CD4-positive, alpha-beta T cell treated with Interleukin-15 for 1 hour (primary cell): ENCODE results near the gene CDK5R2.
A peak's percentile ranks its signal among the peaks of the same experiment; 100 is the strongest.

ENCODE experiments used
- DNase-seq: peaks from one replicate; pipeline ENCODE4 v3.0.0-alpha.2; 2020

The CDK5R2 gene

DNA sequence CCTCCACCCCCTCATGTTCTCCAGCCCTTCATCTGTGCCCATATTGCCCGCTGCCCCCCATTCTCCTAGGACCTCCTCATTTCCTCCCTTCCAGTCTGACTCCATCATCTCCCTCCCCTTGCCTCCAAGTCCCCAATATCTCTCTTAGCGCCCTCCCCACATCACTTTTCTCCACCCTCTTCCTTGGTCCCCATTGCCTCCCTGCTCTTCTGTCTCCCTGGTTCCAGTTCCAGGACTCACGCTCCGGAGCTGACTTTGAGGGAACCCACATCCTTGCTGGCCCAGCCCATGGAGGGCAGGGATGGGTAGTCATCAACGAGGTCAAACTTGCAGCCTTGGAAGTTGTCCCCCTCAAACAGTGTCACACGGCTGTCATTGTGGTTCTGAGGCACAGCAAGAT, 31.1 kb downstream of the CDK5R2 start:
- DNase-seq: no peak

DNA sequence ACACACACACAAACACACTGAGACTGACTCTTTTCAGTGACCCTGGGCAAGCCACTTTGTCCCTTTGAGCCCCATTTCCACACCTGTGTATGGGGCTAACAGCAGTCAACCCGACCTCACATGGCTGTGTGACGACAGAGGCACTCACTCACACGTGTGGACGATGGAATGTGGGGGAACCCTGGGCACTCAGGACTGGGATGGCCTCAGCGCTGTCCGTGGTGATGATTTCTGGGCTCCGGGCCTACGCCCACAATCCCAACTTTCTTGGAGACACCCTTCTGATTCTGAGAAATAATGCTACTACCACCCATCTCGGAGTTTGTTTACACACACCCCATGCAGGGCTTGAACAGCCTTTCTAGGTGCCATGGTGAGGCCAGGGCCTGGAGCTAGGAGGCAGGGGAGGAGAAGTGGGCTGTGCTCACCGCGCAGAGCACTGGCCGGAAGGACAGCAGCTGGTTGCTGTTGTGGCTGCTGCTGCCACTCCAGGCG, 32.3 kb downstream of the CDK5R2 start:
- no peak for DNase-seq

DNA sequence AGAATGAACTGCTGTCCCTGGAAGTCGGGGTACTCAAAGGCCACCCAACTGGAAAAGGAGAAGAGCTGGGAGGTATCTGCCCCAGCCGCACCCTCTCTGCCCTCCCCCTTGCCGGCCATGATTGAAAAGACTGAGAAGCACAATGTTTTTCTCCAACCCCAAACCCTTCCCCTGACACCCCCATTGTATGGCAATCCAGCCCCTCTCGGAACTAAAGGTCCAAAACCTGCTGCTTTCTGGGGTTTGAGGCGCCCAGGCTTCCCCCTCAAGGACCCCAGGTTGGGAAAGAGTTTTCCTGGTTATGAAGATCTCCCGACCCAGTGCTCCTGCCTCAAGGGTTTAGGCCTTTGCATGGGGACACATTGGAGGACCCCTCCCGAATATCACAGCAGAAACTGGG, 32.7 kb downstream of the CDK5R2 start:
- no peak for DNase-seq

DNA sequence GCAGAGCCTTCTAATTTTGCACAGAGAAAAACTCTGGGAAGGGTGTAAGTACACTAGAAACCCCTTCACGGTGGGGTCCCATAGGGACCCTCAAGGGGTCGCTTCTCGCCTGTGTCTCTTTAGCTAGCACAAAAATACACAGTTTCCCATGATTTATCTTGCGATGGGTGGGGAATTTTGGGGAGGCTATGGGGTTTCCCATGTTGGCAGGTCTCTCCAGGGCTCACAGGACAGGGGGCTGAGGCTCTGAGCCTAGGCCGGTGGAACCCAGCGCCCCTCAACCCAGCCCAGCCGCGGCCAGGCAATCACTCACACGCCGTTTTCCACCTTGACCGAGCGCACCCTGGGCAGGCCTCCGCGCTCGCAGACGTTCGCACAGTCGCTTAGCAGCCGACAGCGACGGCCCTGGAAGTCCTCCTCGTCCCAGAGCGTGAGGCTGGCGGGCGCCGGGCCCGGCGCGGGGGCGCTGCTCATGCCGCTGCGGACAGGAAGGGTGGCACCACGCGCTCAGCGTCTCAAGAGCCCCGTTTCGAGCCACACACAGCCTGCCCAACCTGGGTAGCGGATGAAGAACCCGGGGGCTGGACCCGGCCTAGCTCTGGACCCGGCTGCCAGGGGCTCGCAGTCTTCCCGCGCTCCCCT, 33.4 kb downstream of the CDK5R2 start:
- DNase-seq: no peak

DNA sequence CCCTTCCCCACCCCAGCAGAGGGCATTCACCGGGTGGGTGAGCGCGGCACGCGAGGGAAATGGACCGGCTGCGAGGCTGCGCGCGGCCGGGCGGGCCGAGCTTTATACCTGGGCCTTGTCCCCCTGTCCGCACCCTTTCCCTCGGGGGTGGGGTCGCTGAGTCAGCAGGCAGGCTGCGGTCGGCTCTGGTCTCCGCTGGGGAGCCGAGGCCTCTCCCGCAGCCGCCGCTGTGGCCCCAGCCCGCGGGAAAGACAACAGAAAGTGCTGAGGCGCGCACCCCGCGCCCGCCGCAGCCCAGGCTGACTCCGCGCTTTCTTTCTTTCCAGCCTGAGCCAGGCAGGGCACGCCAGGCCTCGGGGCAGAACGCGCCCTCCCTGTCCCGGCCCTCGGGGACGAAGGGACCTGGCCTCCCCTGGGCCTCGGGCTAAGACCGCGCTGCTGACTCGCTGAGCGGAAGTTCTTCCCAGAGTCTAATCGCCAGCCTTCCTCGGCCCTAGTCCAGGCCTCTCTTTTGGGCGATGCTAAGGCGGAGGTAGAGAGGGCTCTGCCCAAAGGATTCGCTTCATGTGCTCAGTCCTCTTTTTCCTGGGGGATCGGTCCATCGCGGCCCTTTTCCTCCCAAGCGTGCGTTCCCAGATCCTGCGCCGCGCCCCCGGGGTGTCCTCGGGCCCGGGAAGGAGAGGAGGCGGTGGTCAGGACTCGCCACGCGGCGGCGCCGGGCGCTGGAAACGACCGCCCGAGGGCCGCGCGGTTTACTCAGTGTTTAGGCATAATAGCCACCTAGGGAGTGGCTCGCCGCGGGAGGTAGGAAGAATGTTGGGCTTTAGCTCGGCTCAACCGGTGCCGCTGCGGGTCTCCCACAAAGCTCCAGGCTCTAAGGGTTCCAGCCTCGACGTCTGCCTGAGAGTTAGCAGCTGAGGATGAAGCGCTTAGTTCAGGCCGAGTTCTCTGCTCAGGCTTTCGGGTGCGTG, 34.2 kb downstream of the CDK5R2 start, which contains the start of gene CRYBA2:
TSS of gene CRYBA2 (minus strand) at position 78 of the 971 bp plus-strand sequence. CDS start 246 bp downstream, outside the sequence.
- DNase-seq: no peak

DNA sequence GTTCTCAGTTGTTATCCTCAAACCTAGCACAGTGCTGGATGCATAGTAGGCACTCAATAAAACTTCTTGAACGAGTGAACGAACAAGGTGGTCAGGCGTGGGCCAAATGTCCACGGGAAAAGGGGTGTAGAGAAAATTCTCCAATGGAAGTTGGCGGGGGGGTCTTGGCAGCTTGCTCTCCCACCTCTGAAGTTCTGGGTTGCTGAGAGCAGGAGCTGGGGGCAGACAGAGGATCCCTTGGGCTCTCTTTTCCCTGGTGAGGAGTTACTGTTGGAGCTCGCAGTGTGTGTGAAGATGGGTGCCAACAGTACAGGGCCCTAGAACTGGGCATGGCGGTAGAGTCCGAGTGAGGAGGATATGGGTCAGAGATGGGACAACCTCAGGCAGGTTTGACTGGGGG, 36.1 kb downstream of the CDK5R2 start:
- no peak for DNase-seq

DNA sequence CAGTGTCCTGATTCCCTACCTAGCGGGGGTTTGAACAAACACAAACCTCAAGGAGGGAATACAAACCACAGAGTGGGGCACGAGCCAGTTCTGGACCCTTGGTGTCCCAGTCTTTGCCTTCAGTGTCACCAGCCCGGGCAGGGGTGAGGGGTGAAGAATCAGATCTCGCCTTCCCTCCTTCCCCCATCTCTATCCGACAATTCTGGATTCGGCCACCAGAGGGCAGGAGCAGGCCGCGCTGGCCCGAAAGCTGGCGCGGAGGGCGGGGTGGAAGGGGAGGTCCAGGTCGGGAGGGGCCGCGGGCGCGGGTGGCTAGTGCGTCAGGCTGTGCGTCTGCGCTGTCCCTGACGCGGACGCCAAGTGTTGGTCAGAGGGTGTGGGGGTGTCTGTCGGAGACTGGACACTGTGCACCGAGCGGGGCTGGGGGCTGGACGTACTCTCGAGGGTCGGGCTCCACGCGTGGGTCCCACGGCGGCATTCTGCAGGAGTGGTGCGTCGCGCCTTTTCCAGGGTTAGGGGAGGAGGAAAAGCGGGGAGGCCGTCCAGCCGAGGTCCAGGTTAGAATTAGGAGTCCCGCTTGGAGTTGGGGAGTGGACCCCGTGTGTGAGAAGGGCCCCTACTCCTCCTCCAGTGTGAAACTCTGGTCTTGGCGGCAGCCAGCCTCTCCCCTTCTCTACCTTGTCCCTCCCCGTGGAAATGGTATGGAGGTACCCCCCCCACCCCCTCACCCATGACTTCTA, 36.7 kb downstream of the CDK5R2 start:
- peak; percentile 69 for DNase-seq

DNA sequence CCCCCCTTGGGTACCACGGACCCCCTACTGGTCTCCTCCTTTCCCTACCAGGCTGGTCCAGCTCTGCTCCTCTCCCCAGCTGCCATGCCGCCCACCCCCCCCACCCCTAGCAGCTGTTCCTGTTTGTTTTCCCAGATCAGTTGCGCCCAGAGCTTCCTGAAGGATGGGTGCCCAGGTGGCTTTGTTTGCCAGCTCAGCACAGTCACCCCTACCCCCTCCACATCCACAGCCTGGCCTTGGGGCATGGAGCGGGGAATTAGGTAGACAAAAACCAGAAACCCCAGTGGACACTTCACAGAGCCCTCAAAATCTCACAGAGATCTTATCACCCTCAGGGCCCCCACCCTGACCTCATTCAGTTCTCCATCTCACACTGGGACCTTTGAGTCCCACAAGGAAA, 37.5 kb downstream of the CDK5R2 start:
- no peak for DNase-seq

DNA sequence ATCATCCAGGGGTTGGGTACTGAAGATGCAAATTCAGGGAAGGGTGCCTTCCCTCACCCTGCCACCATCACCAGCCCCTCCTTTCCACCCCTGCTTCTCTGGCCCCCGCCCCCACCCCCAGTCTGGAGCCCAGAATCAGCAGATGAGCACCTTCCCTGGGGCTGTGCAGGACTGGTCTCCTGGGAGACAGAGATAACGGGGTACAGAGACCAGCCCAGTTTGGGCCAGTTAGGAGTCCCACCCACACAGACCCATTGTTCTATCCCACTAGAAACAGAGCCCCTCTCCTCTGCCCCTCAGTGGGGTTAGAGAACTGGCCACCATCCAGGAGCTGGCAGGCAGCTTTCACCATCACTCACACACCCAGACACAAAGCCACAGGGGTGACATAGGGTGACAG, 38.3 kb downstream of the CDK5R2 start:
- no peak for DNase-seq

DNA sequence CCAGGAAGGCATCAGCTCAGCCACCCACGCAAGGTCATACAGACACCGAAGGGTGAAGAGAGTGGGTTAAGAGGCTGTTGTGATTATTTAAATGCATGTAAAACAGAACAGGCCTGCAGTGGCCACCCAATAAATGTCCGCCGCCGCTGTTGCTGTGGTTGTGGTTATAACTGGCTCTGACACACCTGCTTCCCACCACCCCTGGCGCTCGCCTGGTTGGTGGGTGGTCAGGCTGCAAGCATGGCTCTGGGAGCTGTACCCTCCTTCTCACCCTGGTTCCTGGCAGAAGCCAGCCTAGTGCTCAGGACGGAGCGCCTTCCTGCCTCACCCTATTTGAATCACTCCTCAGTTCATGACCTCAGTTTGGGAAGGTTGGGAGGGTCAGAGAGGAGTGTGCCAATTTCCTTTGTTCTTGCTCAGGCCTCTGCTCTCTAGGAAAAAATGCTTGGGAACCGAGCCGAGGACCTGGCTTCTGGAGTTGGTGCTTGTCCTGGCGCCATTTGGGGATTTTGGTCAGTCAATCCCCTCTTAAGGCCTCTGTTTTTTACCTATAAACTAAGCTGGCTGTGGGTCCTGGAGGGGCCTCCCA, 39.0 kb downstream of the CDK5R2 start:
- no peak for DNase-seq

DNA sequence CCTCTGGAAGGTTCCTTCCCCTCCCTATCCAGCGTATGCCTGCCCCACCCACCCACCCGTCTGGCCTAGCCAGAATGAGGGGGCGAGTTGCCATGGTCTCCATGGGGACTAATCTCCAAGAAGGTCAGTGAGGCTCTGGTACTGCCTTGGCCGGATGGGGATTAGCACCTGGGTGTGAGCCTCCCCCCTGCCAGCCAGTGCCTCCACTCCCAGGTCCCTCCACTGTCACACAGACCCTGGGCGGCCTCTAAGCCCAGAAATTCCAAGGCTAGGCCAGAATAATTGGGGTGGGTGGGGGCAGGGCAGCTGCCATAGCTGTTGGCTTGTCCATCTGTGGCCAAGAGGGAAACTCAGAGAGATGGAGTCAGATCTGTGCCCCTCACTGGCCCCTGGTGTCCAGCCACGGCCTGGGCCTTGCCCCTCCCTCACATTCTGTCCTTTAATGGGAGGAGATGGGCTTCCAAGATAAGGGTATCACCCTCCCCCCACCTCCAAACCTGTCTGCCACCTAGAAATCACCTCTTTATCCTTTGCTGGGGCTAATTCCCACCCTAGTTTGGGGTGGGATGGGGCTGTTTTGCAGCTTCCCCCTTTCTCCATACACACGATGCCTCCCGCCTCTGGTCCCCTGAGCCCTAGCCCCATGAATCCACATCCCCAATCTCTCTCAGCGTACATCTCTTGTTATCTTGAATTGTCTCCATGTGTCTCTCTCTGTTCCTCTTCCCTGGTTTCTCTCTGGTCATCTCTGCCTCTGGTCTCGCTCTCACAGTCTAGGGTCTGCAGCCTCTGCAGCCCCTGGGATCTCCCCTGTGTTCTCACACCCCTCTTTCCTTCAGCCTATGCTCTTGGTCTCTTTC, 39.8 kb downstream of the CDK5R2 start:
- DNase-seq: no peak

DNA sequence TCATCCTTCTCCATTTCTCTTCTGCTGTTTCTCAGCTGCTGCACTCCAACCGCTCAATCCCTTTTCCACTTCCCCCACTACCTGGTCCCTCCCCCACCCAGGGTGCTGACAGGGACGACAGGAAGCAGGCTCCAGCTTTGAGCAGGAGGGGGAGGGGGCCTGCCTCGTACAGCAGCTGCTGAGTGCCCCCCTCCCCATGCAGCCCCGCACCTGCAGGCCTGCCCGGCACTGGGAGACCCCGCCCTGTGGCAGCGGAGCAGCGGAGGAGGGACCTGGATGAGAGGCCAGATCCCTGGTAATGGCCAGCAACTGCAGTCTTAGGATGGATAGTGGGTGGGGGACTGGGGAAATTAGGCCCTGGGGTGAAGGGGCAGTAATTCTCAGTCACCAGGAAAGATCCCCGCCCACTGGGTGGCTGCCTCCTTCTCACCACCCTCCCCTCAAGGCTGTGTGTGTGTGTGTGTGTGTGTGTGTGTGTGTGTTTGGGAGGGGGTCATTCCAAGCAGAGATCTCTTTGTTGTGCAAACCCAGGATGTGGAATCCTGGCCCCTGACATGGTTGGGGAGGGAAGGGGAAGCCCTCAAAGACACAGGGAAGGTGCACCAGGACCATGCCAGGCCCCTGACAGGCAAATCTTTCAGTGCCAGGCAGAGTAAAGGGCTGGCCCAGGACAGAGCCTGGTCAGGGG, 40.6 kb downstream of the CDK5R2 start:
- DNase-seq: no peak

DNA sequence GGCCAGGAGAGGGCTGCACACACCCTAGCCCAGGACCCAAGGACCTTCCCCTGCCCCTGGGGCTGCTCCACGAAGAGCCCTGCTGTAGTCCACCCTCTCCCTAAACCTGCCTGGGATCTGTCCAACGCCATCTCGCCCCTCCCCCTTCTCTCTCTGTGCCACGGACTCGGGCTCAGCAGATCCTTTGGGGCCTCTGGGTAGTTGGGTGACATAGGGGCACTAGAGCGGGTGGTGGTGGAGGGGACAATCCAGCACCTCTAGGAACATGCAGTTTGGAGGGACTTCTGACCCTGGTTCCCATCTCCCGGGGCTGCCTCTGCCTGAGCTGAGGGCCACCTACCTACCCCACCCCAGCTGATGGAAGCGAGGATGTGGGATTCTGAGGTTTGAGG, 41.1 kb downstream of the CDK5R2 start:
- DNase-seq: no peak

DNA sequence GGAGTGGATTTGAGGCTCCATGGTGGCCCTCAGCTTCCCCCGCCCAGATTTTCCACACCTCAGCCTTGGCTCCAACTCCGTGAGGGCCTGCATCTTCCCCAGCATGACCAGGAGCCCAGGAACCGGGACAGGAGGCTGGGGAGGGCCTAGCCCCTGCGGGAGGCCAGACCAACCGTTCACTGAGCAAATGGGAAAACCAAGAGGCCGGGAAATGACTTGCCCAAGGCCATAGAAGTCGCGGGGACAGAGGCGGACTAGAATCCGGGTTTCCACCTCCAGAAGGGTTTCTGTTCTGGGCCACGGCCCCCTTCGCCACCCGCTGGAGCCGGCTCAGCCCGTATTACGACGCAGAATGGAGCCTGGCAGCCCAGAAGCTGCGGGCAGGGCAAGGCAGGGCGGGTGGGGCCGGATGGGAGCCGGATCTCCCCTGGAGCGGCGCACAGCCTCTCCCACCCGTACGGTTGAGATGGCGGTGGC, 41.7 kb downstream of the CDK5R2 start:
- DNase-seq: no peak

DNA sequence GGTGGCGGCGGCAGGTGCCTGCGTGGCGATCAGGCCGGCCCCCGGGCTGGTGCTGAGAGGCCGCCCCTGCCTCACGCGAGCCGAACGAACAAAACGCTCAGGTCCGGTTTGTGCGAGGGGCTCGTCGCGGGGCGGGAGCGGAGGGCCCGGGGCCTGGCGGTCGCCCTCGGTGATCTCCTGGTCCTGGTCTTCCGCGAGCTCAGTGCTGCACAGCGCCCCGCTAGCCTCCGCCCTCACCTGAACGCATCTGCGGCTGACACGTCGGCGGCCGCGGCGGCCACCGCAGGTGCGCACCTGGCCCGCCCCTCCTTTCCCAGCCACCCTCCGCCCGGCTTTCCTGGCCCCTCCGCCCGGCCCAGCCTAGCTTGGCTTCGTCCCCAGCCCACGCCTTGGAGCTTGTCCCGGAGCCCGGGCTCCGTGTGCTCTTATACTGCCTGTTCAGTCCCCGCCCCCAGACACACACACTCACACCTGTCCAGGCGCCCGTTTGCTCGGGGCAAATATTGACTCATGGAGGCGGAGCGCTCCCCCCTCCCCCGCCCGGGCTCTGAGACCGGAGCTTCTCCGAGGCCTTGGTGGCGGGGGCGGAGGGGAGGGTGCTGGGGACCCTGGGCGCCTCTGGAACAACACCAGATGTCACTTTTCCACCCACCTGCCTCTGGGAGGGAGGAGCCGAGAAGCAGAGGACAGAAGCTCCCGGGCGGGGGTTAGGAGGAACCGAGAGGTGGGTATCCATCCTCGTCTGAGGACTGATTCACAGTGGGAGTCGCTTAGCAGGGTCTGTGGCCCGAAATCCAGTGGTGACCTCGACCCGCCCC, 42.3 kb downstream of the CDK5R2 start:
- no peak for DNase-seq

DNA sequence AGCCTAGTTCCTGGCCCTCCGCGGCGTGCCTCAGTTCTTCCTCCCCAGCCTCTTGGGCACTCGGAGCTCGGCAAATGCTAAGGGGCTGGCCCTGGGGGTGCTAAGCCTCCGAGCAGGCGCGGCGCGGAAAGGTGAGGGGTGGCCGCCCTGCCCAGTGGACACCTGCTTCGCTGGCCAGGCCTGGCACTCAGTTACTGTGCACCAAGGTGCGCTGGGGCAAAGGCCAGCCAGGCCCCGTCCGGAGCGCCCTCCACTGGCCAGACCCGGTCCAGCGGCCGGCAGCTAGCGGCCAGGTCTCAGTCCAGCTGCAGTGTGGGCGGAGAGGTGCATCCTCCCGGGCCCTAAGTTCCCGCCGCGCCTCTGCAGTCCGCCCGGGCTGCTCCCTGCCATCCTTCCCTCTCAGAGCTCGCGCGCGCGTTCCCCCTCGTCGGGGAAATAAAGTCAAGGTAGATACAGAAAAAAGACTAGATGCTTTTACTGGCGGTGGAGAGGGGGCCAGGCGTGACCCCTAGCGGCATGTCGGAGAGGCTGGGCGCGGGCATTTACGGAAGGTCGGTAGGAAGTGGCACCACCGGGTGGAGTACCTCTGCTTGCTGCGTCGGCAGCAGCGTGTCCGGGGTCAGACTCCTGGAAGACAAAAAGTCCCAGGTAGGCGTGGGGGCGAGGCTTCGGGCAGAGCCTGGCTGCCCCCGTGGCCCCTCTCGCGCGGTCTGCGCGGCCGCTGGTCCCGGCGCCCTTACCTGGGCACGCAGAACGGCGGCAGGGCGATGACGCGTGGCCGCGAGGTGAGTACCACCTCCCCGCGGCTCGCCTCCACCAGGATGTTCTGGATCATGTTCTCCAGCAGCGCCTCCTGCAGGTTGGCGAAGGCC, 43.2 kb downstream of the CDK5R2 start:
- no peak for DNase-seq

DNA sequence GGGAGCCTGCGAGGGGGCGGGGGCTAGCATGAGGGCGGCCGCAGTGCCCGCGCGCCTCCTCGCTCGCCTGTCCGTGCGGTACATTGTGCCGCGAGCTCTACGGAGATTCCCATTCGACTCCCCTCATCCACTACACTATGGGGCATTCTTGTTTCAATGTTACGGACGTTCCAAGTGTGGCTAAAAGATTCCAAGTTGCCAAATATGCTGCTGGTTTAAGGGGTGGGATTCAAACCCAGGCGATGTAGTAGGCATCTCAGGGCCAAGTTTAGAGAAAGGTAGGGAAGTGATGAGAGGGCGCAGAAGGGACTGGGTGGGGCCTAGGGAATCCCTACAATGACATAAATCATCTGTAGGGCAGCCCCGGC, 43.8 kb downstream of the CDK5R2 start:
- DNase-seq: no peak

DNA sequence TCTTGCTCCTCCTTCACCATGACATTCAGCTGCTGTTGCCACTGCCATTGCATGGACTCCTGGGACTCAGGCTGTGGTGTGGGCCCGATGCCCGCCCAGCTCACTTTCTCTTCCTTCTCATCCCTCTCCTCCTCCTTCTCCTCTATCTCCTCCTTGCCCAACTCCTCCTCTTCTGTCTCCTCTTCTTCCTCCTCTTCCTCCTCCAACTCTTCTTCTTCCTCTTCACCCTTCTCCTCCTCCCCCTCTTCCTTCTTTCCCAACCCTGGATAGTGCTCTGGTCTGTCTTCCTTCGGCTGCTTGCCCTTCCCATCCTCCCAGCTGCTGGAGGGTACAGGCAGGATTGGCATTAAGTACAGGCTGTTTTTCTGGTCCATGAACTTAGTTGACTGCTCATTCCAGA, 44.5 kb downstream of the CDK5R2 start:
- DNase-seq: no peak

DNA sequence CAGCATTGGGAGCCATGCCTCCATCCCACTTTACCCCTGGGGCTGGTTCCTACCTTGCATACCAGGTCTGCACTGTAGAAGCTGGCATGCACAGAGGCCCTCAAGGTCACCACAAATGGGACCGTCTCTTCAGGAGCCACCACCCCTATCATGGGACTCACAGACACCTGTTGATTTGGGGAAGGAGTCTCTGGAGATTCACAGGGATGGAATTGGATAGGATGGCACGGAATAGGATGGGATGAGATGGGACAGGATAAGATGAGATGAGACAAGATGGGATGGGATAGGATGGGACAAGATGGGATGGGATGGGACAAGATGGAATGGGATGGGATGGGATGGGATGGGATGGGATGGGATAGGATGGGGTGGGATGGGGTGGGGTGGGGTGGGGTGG, 49.8 kb downstream of the CDK5R2 start:
- no peak for DNase-seq
